Measurements from ENCODE around the gene AK6. TPM values are rescaled to one million over a fixed set of nuclear protein-coding genes. Genes with fewer than 3 reads are reported as not detected.

Gene AK6
- total RNA-seq, 1 experiment from 2014 or later, result 37.4 TPM

DNA sequence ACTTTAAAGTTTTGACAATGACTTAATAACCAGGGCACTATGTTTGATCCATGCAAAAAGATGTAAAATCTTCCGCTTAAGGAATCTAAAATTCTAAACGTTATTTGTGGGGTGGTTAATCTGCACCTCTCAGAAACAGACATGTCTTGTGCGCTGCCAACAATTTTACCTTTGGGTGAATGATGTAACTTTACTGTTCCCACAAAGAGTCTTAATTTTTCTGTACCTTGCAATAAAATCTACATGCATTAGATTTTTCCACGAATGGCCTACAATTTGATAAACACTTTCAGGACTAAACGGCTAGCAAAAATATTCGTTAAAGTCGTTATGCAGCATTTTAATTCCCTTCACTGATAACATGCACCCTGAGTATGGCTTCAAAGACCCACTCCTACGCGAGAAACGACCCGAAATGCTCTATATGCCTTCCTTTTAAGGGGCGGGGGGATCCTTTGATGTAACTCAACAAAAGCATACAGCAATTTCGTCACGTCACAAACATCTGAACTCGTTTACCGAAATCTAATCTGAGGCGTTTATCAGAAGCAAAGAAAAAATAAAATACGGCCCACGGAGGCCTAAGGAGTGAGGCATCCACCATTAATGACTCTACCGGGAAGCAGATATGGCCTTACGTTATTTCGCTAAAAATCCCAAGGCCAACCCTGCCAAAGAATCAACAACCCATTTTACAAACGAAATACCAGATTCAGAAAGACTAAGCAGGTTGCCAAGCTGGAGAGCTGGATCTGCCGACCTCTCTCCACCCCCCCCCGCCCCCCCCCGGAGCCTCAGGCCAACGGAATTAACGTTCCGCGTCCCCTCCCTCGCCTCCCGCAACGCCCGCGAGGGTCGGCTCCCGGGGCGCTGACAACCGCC lies 621 bp downstream of the AK6 start:
- Histone ChIP-seq H3K4me2 (ENCODE audit: low read length) (peak overlapping the region; percentile 91), H3K27ac (ENCODE audit: low read length) (peak overlapping the region; percentile 95), H3F3A (ENCODE audit: low read length, unreplicated experiment) (no peaks in the 10 kb centered on the region), H3K79me2 (ENCODE audit: low read length) (peaks cover 78% of the 10 kb centered on the region), H3K9me3 (ENCODE audit: low read length) (no peaks in the 10 kb centered on the region), H3K36me3 (ENCODE audit: low read depth, low read length) (peaks cover 20% of the 10 kb centered on the region; the same call in 1 of the 2 replicates), H3K9ac (ENCODE audit: low read length) (peak overlapping the region; percentile 99), H2AFZ (ENCODE audit: low read length) (peak overlapping the region; percentile 93), H3K9me2 (replicated peaks; ENCODE audit: low read length) (no peaks in the 10 kb centered on the region), H3K4me1 (ENCODE audit: insufficient read depth, low read length) (peaks cover 16% of the 10 kb centered on the region; the same call in 1 of the 2 replicates), H3K4me3 (ENCODE audit: low read length) (peak overlapping the region; percentile 100), H3K27me3 (ENCODE audit: low read length) (no peaks in the 10 kb centered on the region), H4K20me1 (ENCODE audit: low read length) (peaks cover 19% of the 10 kb centered on the region)
- DNase-seq (peak; percentile 16), ATAC-seq (no peak; the same call in 1 of the 2 replicates)
- intact Hi-C loops (cut with micrococcal nuclease), result loop anchor here (2.0 to 5.0 kb wide), 2 partner anchors 36 to 276 kb away; partner anchors contain the start of gene CCDC125
- POLR2A ChIA-PET (ENCODE audit: unreplicated experiment), result no interaction called here
- TSS peak; percentile 70 for BruUV-seq (replicated peaks)
- TF ChIP-seq, protein P1, sequence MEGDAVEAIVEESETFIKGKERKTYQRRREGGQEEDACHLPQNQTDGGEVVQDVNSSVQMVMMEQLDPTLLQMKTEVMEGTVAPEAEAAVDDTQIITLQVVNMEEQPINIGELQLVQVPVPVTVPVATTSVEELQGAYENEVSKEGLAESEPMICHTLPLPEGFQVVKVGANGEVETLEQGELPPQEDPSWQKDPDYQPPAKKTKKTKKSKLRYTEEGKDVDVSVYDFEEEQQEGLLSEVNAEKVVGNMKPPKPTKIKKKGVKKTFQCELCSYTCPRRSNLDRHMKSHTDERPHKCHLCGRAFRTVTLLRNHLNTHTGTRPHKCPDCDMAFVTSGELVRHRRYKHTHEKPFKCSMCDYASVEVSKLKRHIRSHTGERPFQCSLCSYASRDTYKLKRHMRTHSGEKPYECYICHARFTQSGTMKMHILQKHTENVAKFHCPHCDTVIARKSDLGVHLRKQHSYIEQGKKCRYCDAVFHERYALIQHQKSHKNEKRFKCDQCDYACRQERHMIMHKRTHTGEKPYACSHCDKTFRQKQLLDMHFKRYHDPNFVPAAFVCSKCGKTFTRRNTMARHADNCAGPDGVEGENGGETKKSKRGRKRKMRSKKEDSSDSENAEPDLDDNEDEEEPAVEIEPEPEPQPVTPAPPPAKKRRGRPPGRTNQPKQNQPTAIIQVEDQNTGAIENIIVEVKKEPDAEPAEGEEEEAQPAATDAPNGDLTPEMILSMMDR (conservative IDR thresholded peaks at IDR 0.05; ENCODE audit: low read depth, low read length), result no peak
- CTCF ChIA-PET, result interaction anchor here (1.5 kb wide), 1 partner anchor 276 kb away, joined by 4 read pairs; no protein-coding TSS in a partner anchor

DNA sequence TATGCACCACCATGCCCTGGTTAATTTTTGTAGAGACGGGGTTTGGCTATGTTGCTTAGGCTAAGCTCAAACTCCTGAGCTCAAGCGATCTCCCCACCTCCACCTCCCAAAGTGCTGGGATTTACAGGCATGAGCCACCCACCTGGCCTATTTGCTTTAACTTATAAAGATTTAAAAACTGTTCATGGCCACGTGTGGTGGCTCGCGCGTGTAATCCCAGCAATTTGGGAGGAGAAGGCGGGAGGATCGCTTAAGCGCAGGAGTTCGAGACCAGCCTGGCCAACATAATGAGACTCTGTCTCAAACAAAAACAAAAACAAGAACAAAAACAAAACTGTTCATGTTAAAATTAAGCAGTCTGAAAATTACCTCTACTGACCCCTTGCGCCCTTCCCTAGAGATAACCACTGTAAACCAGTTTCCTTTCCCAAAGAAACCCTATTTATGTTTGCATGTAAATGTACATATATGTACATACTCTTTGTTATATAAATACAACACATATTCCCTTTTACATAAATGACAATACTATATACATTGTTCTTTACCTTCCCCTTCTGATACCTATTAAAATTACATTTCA lies 1.5 kb downstream of the AK6 start:
- ChIA-PET POLR2A (ENCODE audit: unreplicated experiment) (no interaction called here), CTCF (interaction anchor here (1.5 kb wide), 1 partner anchor 275 kb away, joined by 4 read pairs; no protein-coding TSS in a partner anchor)
- no peaks in the 10 kb centered on the region for H3K9me2 ChIP-seq (replicated peaks; ENCODE audit: low read length)
- TF ChIP-seq, protein P1 (conservative IDR thresholded peaks at IDR 0.05; ENCODE audit: low read depth, low read length), result peak; percentile 33; the same call in 1 of the 2 replicates
- TF ChIP-seq EZH2 (IDR thresholded peaks at IDR 0.05; ENCODE audit: low read length, unreplicated experiment), result no peak
- H3K36me3 ChIP-seq (ENCODE audit: low read depth, low read length), result peaks cover 20% of the 10 kb centered on the region; the same call in 1 of the 2 replicates
- no peaks in the 10 kb centered on the region for H3K27me3 ChIP-seq (ENCODE audit: low read length)
- peaks cover 16% of the 10 kb centered on the region; the same call in 1 of the 2 replicates for H3K4me1 ChIP-seq (ENCODE audit: insufficient read depth, low read length)
- no peak for ATAC-seq
- peak; percentile 4 for DNase-seq
- no peak overlapping the region for H2AFZ ChIP-seq (ENCODE audit: low read length)
- BruUV-seq (replicated peaks), result no TSS peak
- no peak overlapping the region for H3K27ac ChIP-seq (ENCODE audit: low read length)
- no peaks in the 10 kb centered on the region for H3K9me3 ChIP-seq (ENCODE audit: low read length)
- peaks cover 19% of the 10 kb centered on the region for H4K20me1 ChIP-seq (ENCODE audit: low read length)
- peak overlapping the region; percentile 100 for H3K4me3 ChIP-seq (ENCODE audit: low read length)
- H3F3A ChIP-seq (ENCODE audit: low read length, unreplicated experiment), result no peaks in the 10 kb centered on the region
- intact Hi-C loops (cut with micrococcal nuclease), result loop anchor here (2.0 to 5.0 kb wide), 2 partner anchors 35 to 275 kb away; partner anchors contain the start of gene CCDC125
- peak overlapping the region; percentile 91 for H3K4me2 ChIP-seq (ENCODE audit: low read length)
- H3K9ac ChIP-seq (ENCODE audit: low read length), result peak overlapping the region; percentile 99
- H3K79me2 ChIP-seq (ENCODE audit: low read length), result peaks cover 84% of the 10 kb centered on the region

All from PC-3 (cell line).